WTC11 (cell line): ENCODE data around the gene ZNRF2.

Source experiments
- CREB1 ChIP-seq: sonication (generic); formaldehyde crosslinking; IDR thresholded peaks from 2 replicates; pipeline ENCODE4 v1.8.0; 2023; ENCODE audit warnings: mild to moderate bottlenecking, missing genetic modification reagents
- CREM ChIP-seq: sonication (generic); formaldehyde crosslinking; IDR thresholded peaks from 2 replicates; pipeline ENCODE4 v1.8.1; 2022; ENCODE audit warnings: mild to moderate bottlenecking, missing genetic modification reagents, moderate library complexity
- GTF2I ChIP-seq: fragments of 250-450 bp; sonication (Bioruptor Pico); conservative IDR thresholded peaks from 2 replicates; pipeline ENCODE4 v1.4.0; 2021; ENCODE audit warnings: mild to moderate bottlenecking
- SP1 ChIP-seq: sonication (generic); formaldehyde crosslinking; conservative IDR thresholded peaks from 2 replicates; pipeline ENCODE4 v1.8.1; 2022; ENCODE audit warnings: missing genetic modification reagents
- TCF7 ChIP-seq: sonication (generic); formaldehyde crosslinking; IDR thresholded peaks from 2 replicates; pipeline ENCODE4 v1.8.0; 2022; ENCODE audit warnings: mild to moderate bottlenecking, low read depth, missing genetic modification reagents, moderate library complexity
- TEAD4 ChIP-seq: sonication (generic); formaldehyde crosslinking; IDR thresholded peaks from 2 replicates; pipeline ENCODE4 v1.8.0; 2022; ENCODE audit warnings: mild to moderate bottlenecking, missing genetic modification reagents
- TF ChIP-seq, protein P1 (sequence below): fragments of 250-450 bp; sonication (Bioruptor Pico); IDR thresholded peaks from 2 replicates; pipeline ENCODE4 v1.9.0; 2021; ENCODE audit warnings: mild to moderate bottlenecking, borderline replicate concordance
- TF ChIP-seq, protein P2 (sequence below): fragments of 200-600 bp; IDR thresholded peaks from 2 replicates; pipeline ENCODE4 v1.8.0; 2022; ENCODE audit warnings: antibody characterized with exemption
- TF ChIP-seq, protein P3 (sequence below): sonication (generic); formaldehyde crosslinking; IDR thresholded peaks from 2 replicates; pipeline ENCODE4 v1.8.1; 2023; ENCODE audit warnings: mild to moderate bottlenecking, moderate library complexity, missing genetic modification reagents
- TF ChIP-seq, protein P4 (sequence below): sonication (generic); formaldehyde crosslinking; conservative IDR thresholded peaks from 2 replicates; pipeline ENCODE4 v1.8.1; 2022; ENCODE audit warnings: mild to moderate bottlenecking, missing genetic modification reagents
- TF ChIP-seq, protein P5 (sequence below): sonication (generic); formaldehyde crosslinking; IDR thresholded peaks from 2 replicates; pipeline ENCODE4 v1.8.0; 2022; ENCODE audit warnings: mild to moderate bottlenecking, missing genetic modification reagents
- TF ChIP-seq, protein P6 (sequence below): sonication (generic); formaldehyde crosslinking; IDR thresholded peaks from 2 replicates; pipeline ENCODE4 v1.8.0; 2022; ENCODE audit warnings: mild to moderate bottlenecking, missing genetic modification reagents

DNA sequence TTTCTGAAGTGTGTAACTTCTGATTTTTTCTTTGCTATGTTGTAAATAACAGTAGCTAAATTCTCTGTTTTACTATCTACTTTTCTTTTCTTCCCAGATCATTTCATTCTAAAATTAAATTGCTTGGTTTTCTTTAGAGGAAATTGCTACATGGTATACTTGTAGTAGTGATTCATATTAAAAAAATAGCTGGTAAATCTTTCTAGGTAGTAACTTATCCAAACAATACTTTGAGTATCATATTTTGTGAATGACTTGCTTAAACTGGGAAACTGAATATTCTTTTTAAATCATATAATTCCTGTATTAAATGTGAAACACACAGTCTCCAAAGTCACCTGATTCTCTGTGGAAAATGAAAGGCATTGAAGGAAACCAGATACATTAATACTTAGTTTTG lies 85.5 kb downstream of the ZNRF2 start:
- TF ChIP-seq, protein P1, sequence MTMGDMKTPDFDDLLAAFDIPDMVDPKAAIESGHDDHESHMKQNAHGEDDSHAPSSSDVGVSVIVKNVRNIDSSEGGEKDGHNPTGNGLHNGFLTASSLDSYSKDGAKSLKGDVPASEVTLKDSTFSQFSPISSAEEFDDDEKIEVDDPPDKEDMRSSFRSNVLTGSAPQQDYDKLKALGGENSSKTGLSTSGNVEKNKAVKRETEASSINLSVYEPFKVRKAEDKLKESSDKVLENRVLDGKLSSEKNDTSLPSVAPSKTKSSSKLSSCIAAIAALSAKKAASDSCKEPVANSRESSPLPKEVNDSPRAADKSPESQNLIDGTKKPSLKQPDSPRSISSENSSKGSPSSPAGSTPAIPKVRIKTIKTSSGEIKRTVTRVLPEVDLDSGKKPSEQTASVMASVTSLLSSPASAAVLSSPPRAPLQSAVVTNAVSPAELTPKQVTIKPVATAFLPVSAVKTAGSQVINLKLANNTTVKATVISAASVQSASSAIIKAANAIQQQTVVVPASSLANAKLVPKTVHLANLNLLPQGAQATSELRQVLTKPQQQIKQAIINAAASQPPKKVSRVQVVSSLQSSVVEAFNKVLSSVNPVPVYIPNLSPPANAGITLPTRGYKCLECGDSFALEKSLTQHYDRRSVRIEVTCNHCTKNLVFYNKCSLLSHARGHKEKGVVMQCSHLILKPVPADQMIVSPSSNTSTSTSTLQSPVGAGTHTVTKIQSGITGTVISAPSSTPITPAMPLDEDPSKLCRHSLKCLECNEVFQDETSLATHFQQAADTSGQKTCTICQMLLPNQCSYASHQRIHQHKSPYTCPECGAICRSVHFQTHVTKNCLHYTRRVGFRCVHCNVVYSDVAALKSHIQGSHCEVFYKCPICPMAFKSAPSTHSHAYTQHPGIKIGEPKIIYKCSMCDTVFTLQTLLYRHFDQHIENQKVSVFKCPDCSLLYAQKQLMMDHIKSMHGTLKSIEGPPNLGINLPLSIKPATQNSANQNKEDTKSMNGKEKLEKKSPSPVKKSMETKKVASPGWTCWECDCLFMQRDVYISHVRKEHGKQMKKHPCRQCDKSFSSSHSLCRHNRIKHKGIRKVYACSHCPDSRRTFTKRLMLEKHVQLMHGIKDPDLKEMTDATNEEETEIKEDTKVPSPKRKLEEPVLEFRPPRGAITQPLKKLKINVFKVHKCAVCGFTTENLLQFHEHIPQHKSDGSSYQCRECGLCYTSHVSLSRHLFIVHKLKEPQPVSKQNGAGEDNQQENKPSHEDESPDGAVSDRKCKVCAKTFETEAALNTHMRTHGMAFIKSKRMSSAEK (CRISPR knock-in tag) = no peak
- TF ChIP-seq, protein P2, sequence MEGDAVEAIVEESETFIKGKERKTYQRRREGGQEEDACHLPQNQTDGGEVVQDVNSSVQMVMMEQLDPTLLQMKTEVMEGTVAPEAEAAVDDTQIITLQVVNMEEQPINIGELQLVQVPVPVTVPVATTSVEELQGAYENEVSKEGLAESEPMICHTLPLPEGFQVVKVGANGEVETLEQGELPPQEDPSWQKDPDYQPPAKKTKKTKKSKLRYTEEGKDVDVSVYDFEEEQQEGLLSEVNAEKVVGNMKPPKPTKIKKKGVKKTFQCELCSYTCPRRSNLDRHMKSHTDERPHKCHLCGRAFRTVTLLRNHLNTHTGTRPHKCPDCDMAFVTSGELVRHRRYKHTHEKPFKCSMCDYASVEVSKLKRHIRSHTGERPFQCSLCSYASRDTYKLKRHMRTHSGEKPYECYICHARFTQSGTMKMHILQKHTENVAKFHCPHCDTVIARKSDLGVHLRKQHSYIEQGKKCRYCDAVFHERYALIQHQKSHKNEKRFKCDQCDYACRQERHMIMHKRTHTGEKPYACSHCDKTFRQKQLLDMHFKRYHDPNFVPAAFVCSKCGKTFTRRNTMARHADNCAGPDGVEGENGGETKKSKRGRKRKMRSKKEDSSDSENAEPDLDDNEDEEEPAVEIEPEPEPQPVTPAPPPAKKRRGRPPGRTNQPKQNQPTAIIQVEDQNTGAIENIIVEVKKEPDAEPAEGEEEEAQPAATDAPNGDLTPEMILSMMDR = no peak
- TF ChIP-seq TCF7 (CRISPR knock-in tag) (no peak), GTF2I (CRISPR knock-in tag) (no peak), CREB1 (CRISPR knock-in tag) (no peak), CREM (no peak), SP1 (CRISPR knock-in tag) (no peak), TEAD4 (no peak)
- TF ChIP-seq, protein P3, sequence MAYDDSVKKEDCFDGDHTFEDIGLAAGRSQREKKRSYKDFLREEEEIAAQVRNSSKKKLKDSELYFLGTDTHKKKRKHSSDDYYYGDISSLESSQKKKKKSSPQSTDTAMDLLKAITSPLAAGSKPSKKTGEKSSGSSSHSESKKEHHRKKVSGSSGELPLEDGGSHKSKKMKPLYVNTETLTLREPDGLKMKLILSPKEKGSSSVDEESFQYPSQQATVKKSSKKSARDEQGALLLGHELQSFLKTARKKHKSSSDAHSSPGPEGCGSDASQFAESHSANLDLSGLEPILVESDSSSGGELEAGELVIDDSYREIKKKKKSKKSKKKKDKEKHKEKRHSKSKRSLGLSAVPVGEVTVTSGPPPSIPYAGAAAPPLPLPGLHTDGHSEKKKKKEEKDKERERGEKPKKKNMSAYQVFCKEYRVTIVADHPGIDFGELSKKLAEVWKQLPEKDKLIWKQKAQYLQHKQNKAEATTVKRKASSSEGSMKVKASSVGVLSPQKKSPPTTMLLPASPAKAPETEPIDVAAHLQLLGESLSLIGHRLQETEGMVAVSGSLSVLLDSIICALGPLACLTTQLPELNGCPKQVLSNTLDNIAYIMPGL (CRISPR knock-in tag) = no peak
- TF ChIP-seq, protein P4, sequence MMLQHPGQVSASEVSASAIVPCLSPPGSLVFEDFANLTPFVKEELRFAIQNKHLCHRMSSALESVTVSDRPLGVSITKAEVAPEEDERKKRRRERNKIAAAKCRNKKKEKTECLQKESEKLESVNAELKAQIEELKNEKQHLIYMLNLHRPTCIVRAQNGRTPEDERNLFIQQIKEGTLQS (CRISPR knock-in tag) = no peak
- TF ChIP-seq, protein P5, sequence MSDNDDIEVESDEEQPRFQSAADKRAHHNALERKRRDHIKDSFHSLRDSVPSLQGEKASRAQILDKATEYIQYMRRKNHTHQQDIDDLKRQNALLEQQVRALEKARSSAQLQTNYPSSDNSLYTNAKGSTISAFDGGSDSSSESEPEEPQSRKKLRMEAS = no peak
- TF ChIP-seq, protein P6, sequence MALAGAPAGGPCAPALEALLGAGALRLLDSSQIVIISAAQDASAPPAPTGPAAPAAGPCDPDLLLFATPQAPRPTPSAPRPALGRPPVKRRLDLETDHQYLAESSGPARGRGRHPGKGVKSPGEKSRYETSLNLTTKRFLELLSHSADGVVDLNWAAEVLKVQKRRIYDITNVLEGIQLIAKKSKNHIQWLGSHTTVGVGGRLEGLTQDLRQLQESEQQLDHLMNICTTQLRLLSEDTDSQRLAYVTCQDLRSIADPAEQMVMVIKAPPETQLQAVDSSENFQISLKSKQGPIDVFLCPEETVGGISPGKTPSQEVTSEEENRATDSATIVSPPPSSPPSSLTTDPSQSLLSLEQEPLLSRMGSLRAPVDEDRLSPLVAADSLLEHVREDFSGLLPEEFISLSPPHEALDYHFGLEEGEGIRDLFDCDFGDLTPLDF (CRISPR knock-in tag) = no peak
